ENCODE data around the gene CCDC88C.

CCDC88C gene

GRCh38 chr14:91371990-91372375, 45.6 kb downstream of the CCDC88C start:
- intact Hi-C loops (cut with DNase I) = no loop called here
- no peak for DNase-seq

- no peak for DNase-seq
- intact Hi-C loops (cut with DNase I) = no loop called here
These were observed 46.3 kb downstream of the CCDC88C start for GRCh38 chr14:91371011-91371989.

- intact Hi-C loops (cut with DNase I) = no loop called here
- peak in 4 of 42 donors; percentile 57 to 76 (median 66) for DNase-seq
These were observed 47.8 kb downstream of the CCDC88C start for GRCh38 chr14:91369628-91370445.

DNA sequence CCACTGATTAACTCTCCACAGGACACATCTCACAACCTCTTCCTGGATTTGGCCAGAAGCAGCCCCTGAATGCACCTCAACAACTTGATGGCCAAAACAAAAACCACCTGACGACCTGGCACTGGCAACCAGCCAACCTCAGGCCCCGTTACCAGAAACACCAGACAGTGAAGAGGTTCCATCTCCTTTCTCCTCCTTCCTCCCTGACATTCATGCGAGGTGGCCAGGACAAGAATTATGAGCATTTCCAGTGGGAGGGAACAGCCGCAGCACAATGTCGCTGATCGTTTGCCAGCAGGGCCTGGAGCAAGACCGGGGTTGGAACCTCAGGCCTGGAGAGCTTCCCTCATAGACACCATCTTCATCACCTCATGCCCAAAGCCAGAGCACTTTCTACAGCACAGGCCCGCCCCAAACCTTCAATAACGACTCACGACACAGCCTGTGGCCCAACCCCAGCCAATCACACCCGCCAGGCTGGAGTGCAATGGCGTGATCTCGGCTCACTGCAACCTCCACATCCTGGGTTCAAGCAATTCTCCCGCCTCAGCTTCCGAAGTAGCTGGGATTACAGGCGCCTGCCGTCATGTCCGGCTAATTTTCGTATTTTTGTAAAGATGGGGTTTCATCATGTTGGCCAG, 48.7 kb downstream of the CCDC88C start:
- intact Hi-C loops (cut with DNase I) = no loop called here
- no peak for DNase-seq

DNA sequence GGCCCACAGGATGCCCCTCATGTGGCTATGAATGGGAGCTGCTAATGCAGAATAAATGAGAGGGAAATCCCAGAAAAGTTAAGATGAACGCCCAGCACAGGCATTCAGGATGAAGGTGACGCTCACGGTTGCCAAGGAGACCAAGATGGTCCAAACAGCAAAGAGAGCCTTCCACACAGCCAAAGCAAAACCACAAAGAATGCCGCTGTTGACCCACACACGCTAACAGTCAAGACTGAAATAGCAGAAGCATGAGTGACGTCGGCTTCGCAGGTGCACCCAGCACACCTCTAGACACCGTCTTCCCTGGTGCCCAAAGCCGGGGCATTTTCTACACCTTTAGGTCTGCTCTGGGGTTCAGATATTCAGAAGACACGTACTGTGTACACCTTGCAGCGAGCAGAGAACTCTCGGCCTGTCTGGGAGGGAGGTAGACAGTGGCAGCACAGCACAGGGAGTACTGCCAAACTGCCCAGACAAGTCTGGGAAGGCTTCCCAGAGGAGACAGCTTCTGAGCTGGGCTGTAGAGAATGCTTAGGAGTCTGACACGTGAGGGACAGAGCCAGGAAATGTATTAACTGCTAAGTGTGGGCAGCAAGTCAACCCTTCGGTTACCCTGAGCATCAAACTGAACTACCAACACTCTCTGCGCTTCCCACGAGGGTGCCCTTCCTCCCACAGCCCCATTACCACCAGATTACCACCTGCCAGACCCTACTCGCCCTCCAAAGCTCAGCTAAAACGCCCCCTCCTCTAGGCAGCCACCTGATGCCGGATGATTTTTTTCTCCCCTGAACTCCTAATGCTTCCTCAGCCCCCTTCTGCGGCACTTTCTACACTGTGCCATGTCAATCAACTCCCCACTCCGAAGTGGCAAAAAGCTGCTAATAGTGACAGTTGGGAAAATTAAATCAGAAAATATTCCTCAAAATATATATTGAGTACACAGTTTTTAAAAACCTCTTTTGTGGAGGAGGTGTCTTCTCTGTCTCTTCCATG, 50.1 kb downstream of the CCDC88C start:
- intact Hi-C loops (cut with DNase I) = no loop called here
- DNase-seq = peak in 6 of 42 donors; percentile 51 to 71 (median 66)

DNA sequence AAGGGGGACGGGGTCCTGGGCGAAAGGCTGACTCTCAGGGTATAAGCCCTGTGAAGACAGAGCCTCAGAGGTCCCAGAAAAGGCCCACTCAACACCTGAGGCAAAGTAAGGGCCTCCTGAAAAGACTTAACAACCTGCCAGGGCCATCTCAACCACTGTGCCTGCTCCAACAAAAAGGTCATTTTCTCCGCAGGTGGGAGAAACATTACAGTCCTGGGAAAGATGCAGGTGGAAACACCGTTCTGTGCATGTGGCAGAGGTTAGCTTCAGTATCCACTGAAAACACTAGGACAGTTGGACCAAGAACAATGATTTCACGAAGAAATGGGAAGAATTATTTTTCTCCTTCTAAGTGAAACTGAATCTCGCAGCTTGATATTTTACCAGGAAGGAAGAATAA, 50.9 kb downstream of the CCDC88C start:
- DNase-seq = no peak
- intact Hi-C loops (cut with DNase I) = no loop called here

DNA sequence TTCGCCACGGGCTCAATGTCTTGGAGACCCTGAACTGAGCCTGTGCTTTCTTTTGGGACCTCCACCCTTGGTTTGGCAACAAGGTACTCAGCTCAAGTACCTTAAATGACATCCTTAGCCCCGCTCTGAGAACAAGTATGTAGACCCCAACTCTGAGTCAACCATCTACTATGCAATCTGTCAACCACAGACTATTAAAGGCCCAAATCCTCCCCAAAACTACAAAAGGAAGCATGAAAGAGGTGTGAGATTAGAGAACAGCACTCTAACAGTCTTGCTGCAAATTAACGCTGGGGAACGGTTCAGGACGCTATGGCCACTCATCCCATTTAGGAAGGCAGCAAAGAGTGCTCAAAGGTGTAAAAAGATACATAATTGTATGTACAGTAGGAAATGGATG, 52.1 kb downstream of the CCDC88C start:
- no peak for DNase-seq
- intact Hi-C loops (cut with DNase I) = no loop called here

- no peak for DNase-seq
- intact Hi-C loops (cut with DNase I) = no loop called here
These were observed 52.9 kb downstream of the CCDC88C start for GRCh38 chr14:91364524-91365270.

- peak in 4 of 42 donors; percentile 44 to 65 (median 56) for DNase-seq
- intact Hi-C loops (cut with DNase I) = no loop called here
These were observed 53.7 kb downstream of the CCDC88C start for GRCh38 chr14:91363776-91364523.

DNA sequence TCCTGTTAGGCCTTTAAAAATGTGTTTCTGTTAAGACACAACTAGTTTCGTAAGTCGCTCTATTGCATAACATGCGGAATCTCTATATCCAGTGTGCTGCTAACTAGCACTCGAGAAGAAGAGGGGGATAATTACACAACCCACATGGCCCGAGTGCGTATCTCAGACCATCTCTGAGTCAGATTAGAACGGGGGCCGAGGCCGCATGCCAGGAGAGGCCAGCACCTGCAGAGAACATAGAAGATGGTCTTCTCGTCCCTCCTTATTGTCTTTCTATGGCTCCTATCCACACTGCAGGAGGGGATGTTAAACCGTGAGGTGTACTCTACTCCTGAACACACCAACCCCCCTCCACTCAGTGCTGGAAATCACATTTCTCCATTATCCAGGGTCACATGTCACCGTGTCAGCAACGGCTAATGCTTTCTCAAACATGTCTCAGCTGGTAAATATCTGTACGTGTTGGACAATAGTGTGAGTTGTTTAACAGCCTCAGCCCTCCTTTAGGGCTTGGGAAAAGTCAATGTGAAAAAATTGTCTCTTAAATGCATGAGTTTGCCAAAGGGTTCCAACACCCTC, 56.3 kb downstream of the CCDC88C start:
- intact Hi-C loops (cut with DNase I) = no loop called here
- peak in 23 of 42 donors; percentile 48 to 91 (median 67) for DNase-seq

GRCh38 chr14:91360490-91361232, 57.0 kb downstream of the CCDC88C start:
- intact Hi-C loops (cut with DNase I) = no loop called here

GRCh38 chr14:91358654-91359220, 58.9 kb downstream of the CCDC88C start:
- intact Hi-C loops (cut with DNase I) = no loop called here
- DNase-seq = no peak

More at GRCh38 chr14:91360490-91361232, 57.0 kb downstream of the CCDC88C start:
- DNase-seq = no peak

- no peak for DNase-seq
- intact Hi-C loops (cut with DNase I) = no loop called here
These were observed 59.6 kb downstream of the CCDC88C start for GRCh38 chr14:91358025-91358319.

GRCh38 chr14:91357272-91358024, 60.2 kb downstream of the CCDC88C start:
- no peak for DNase-seq
- intact Hi-C loops (cut with DNase I) = no loop called here

GRCh38 chr14:91356181-91356763, 61.3 kb downstream of the CCDC88C start:
- DNase-seq = no peak
- intact Hi-C loops (cut with DNase I) = no loop called here

Measured in head of caudate nucleus (tissue), 42 donors.